Esophagus muscularis mucosa (tissue), 4 donors: ENCODE measurements around the gene CNTNAP2. TPM values are rescaled to one million over a fixed set of nuclear protein-coding genes. Genes with fewer than 3 reads are reported as not detected.

Source experiments
- DNase-seq: peaks from one replicate; pipeline ENCODE4 v3.0.0-alpha.2; 2017; ENCODE audit errors: extremely low spot score
- H3K27ac ChIP-seq, 4 donors: fragments of 200-600 bp; sonication (generic); replicated peaks in 1 of 4; 1 replicate in 3 of 4; 2 replicates in 1 of 4; pipeline ENCODE4 v1.5.1; 2016 to 2019; ENCODE audit warnings: mild to moderate bottlenecking in 1 of 4
- H3K27me3 ChIP-seq, 4 donors: fragments of 200-600 bp; sonication (generic); one replicate each; pipeline versions ENCODE4 v1.5.1 to v1.6.0; 2016 to 2019
- H3K36me3 ChIP-seq, 4 donors: fragments of 200-600 bp; sonication (generic); one replicate each; pipeline ENCODE4 v1.5.1; 2016 to 2019
- H3K4me1 ChIP-seq, 4 donors: fragments of 200-600 bp; sonication (generic); one replicate each; pipeline ENCODE4 v1.5.1; 2016 to 2019
- H3K4me3 ChIP-seq, 4 donors: fragments of 200-600 bp; sonication (generic); 1 replicate in 2 of 4; 2 replicates in 2 of 4; pipeline ENCODE4 v1.5.1; 2016 to 2019; ENCODE audit warnings: mild to moderate bottlenecking in 4 of 4, moderate library complexity in 1 of 4
- H3K9me3 ChIP-seq, 4 donors: fragments of 200-600 bp; sonication (generic); 1 replicate in 3 of 4; 2 replicates in 1 of 4; pipeline ENCODE4 v1.5.1; 2016 to 2019
- CTCF ChIP-seq, 3 experiments: fragments of 200-600 bp in 2 of 3; fragments of 450-650 bp in 1 of 3; sonication (generic) in 2 of 3; IDR thresholded peaks; one replicate each; pipeline ENCODE4 v1.5.1; 2017 to 2019; ENCODE audit warnings: antibody characterized with exemption in 3 of 3, mild to moderate bottlenecking in 2 of 3, moderate library complexity in 1 of 3
- EP300 ChIP-seq: sonication (generic); formaldehyde crosslinking; IDR thresholded peaks from one replicate; pipeline ENCODE4 v1.6.1; 2017; ENCODE audit warnings: antibody characterized with exemption
- POLR2A ChIP-seq: fragments of 450-650 bp; IDR thresholded peaks from one replicate; pipeline ENCODE4 v1.6.1; 2017; ENCODE audit warnings: antibody characterized with exemption, moderate library complexity, mild to moderate bottlenecking, low read depth
- POLR2AphosphoS5 ChIP-seq, 2 donors: sonication (generic); formaldehyde crosslinking; IDR thresholded peaks; one replicate each; pipeline ENCODE4 v1.6.1; 2017; ENCODE audit warnings: antibody characterized with exemption in 2 of 2
- WGBS: methylation state at CpG from one replicate; pipeline ENCODE4 v1.1.5; 2018; 5-methylcytosine and 5-hydroxymethylcytosine counted together
- intact Hi-C: fragments of 100-400 bp; cut with DNase I; formaldehyde crosslinking; loops from one replicate; pipeline ENCODE4 v1.15.1; 2023
- total RNA-seq, 4 donors: library from RNA; depleted of rRNA; stranded (reverse); fragments of >200 nt; gene quantifications; one replicate each; pipeline versions ENCODE4 v1.1.0 to v1.2.1, GENCODE V29; 2016

CNTNAP2 gene
- total RNA-seq, 4 donors from 2014 or later: 1.2 to 2.9 (median 1.9) TPM

GRCh38 chr7:148147438-148147837 is 2030.8 kb downstream of the CNTNAP2 start:
- no peaks in the 10 kb centered on the region for H3K4me1 ChIP-seq
- no peak overlapping the region for H3K27ac ChIP-seq
- H3K4me3 ChIP-seq: no peak overlapping the region
- 94% methylated on average over 5 of the region's 6 CpGs for WGBS
- H3K36me3 ChIP-seq: no peaks in the 10 kb centered on the region
- H3K9me3 ChIP-seq: no peaks in the 10 kb centered on the region
- DNase-seq: no peak
- no peaks in the 10 kb centered on the region for H3K27me3 ChIP-seq
- intact Hi-C loops: no loop called here
- no peak for TF ChIP-seq POLR2AphosphoS5 (IDR thresholded peaks at IDR 0.05)
- no peak for TF ChIP-seq EP300
- TF ChIP-seq CTCF (IDR thresholded peaks at IDR 0.05): no peak
- TF ChIP-seq POLR2A: no peak

GRCh38 chr7:148148456-148148855 is 2031.9 kb downstream of the CNTNAP2 start:
- H3K36me3 ChIP-seq: no peaks in the 10 kb centered on the region
- TF ChIP-seq POLR2A (no peak), CTCF (IDR thresholded peaks at IDR 0.05) (no peak), EP300 (no peak), POLR2AphosphoS5 (IDR thresholded peaks at IDR 0.05) (no peak)
- no peak overlapping the region for H3K4me3 ChIP-seq
- no peaks in the 10 kb centered on the region for H3K27me3 ChIP-seq
- H3K27ac ChIP-seq: no peak overlapping the region
- no peak for DNase-seq
- H3K4me1 ChIP-seq: peaks cover 0 to 3% (median 2%) of the 10 kb centered on the region in 4 donors
- 95% methylated on average over 3 of the region's 3 CpGs for WGBS
- intact Hi-C loops: no loop called here
- no peaks in the 10 kb centered on the region for H3K9me3 ChIP-seq

GRCh38 chr7:148149730-148150129 is 2033.1 kb downstream of the CNTNAP2 start:
- Histone ChIP-seq H3K27ac (no peak overlapping the region), H3K27me3 (no peaks in the 10 kb centered on the region), H3K9me3 (no peaks in the 10 kb centered on the region), H3K36me3 (no peaks in the 10 kb centered on the region), H3K4me3 (no peak overlapping the region), H3K4me1 (peaks cover 6 to 16% (median 12%) of the 10 kb centered on the region in 4 donors)
- intact Hi-C loops: no loop called here
- WGBS: 92% methylated on average over 3 of the region's 3 CpGs
- no peak for DNase-seq
- no peak for TF ChIP-seq POLR2A
- TF ChIP-seq CTCF (IDR thresholded peaks at IDR 0.05): no peak
- TF ChIP-seq POLR2AphosphoS5 (IDR thresholded peaks at IDR 0.05): no peak
- no peak for TF ChIP-seq EP300

GRCh38 chr7:148151778-148152177 is 2035.2 kb downstream of the CNTNAP2 start:
- TF ChIP-seq POLR2AphosphoS5 (IDR thresholded peaks at IDR 0.05) (no peak), CTCF (IDR thresholded peaks at IDR 0.05) (no peak), POLR2A (no peak), EP300 (no peak)
- Histone ChIP-seq H3K27me3 (no peaks in the 10 kb centered on the region), H3K27ac (no peak overlapping the region), H3K4me3 (no peak overlapping the region), H3K4me1 (peaks cover 6 to 21% (median 15%) of the 10 kb centered on the region in 4 donors), H3K9me3 (no peaks in the 10 kb centered on the region), H3K36me3 (no peaks in the 10 kb centered on the region)
- no peak for DNase-seq
- intact Hi-C loops: no loop called here
- WGBS: 73% methylated on average over 2 of the region's 2 CpGs

- no peaks in the 10 kb centered on the region for H3K36me3 ChIP-seq
- intact Hi-C loops: no loop called here
These were observed 2037.1 kb downstream of the CNTNAP2 start for GRCh38 chr7:148153616-148154284.

More at GRCh38 chr7:148153616-148154284, 2037.1 kb downstream of the CNTNAP2 start:
- 56% methylated on average over 6 of the region's 6 CpGs for WGBS
- no peak for TF ChIP-seq POLR2AphosphoS5 (IDR thresholded peaks at IDR 0.05)
- Histone ChIP-seq H3K27ac (peak overlapping the region in 1 of 4 donors; percentile 22), H3K27me3 (no peaks in the 10 kb centered on the region), H3K4me1 (peaks cover 6 to 21% (median 15%) of the 10 kb centered on the region in 4 donors), H3K9me3 (no peaks in the 10 kb centered on the region), H3K4me3 (no peak overlapping the region)
- DNase-seq: peak; percentile 91
